ENCODE data around the gene STRAP. TPM values are rescaled to one million over a fixed set of nuclear protein-coding genes. Genes with fewer than 3 reads are reported as not detected.
"Not testable (repeated sequence)": the region's sequence is repeated elsewhere in the genome, so short reads cannot be mapped to it uniquely, and the experiment has no call there.

STRAP gene
- total RNA-seq, 1 experiment from 2014 or later, result 111 TPM

DNA sequence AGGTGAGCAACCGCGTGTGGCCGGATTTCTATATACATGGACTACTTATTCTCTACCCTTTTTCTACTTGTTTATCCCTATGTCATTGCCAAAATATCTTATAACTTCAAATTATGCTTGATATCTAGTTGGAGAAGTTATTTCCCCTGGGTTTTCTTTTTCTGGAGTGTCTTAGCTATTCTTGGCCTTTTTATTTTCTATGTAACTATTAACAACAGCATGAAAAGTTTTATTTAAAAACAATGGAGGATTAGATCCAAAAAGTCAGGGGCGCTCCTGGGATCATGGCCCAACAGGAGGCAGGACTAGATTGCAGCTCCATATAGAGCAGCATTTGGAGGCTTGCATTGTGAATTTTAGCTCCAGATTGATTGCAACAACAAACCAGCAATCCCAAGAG is 8.6 kb upstream of the STRAP start:
- DNase-seq (ENCODE audit: low read depth), result no peak

GRCh38 chr12:15874556-15875145 is 7.5 kb upstream of the STRAP start:
- not testable (repeated sequence) for DNase-seq (ENCODE audit: low read depth)

GRCh38 chr12:15875863-15876262 is 6.3 kb upstream of the STRAP start:
- no peak for DNase-seq (ENCODE audit: low read depth)

DNA sequence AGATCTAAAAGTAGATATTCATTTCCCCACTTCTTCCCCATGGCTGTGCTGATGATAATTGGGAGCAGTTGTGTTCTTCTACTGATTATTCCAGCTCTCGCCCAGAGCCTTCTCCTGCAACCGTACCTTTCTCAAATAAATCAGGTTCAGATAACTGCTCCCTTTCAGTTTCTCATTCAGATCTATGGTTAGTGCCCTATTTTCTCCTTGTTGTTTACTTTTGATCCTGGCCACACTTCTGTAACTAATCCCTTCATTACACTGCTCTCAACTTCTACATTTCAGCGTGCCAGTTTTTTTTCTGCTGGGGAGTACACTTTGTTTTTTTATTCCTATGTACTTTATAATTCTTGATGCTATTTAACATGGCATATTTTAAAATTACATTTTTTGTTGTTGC is 2.8 kb upstream of the STRAP start:
- DNase-seq (ENCODE audit: low read depth), result no peak

DNA sequence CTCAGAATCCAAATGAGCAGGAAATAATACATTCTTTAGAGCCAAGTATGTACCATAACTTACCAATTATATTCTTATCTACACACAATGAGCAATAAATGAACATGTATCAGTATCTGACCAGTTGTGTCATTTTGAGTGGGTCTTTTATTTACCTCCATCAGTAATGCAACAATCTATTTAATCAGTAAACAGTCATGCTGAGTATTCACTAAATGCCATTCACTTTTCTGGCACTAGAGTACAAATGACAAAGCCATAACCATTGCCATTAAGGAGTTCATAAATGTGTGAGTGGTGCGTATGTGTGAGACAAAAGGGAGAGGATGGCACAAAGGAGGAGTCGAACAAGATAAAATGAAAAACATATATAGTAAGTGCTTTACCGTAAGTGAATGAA is 1.5 kb upstream of the STRAP start:
- peak; percentile 4 for DNase-seq (ENCODE audit: low read depth)

DNA sequence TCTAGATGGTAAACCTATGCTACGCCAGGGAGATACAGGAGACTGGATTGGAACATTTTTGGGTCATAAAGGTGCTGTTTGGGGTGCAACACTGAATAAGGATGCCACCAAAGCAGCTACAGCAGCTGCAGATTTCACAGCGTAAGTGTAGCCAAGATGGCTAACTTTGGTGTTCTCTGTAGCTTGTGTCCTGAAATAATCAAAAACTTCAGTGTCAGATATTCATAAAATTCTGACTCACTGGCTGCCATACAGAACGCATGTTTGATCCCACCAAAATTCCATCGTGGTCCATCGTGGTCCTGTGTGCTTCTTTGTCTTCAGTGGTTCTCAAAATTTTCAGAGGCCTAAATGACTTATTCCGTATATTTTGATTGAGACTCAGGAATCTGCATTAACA is 1.3 kb downstream of the STRAP start:
- no peak for DNase-seq (ENCODE audit: low read depth)

- DNase-seq (ENCODE audit: low read depth), result peak; percentile 19
Observed at GRCh38 chr12:15886372-15887042, 4.3 kb downstream of the STRAP start.

DNA sequence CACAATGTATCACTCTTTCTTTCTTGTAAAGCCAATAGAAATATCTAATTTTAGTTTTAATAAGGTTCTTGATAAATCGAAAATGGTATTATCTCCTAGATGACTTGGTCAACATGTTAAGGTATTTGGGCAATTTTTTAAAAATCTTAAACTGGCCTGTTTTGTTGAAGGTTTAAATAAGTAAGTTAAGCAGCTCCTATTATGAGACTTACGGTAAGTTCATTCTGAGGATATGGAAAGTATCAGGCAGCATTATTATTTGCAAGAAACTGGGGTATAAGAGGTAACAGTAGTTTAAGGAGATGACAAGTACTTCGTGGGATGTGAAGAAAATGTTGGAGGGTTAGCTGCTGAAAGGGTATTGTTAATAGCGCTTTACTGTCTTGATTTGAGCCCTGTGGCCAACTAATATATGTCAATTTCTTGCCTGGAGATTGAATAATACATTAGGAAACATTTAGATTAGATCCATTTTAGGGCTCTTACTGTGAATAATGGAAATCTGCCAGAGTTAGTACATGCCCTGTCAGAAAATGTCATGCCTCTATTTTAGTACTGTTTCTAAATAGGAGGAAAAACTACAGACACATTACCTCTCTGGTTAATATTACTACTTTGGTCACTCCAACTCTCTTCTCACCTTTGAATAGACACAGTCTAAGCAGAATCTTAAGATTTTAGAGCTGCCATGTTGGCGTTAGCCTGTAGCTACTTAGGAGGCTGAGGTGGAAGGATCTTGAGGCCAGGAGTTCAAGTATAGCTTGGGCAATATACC is 5.0 kb downstream of the STRAP start:
- DNase-seq (ENCODE audit: low read depth), result no peak

GRCh38 chr12:15892645-15893259 is 10.6 kb downstream of the STRAP start:
- no peak for DNase-seq (ENCODE audit: low read depth)

- no peak for DNase-seq (ENCODE audit: low read depth)
Observed at GRCh38 chr12:15893260-15893659, 11.1 kb downstream of the STRAP start.

GRCh38 chr12:15896867-15897266 is 14.7 kb downstream of the STRAP start:
- no peak for DNase-seq (ENCODE audit: low read depth)

- peak; percentile 8 for DNase-seq (ENCODE audit: low read depth)
Observed at GRCh38 chr12:15897433-15897832, 15.2 kb downstream of the STRAP start.

GRCh38 chr12:15899282-15899870 is 17.2 kb downstream of the STRAP start:
- DNase-seq (ENCODE audit: low read depth), result peak; percentile 20

DNA sequence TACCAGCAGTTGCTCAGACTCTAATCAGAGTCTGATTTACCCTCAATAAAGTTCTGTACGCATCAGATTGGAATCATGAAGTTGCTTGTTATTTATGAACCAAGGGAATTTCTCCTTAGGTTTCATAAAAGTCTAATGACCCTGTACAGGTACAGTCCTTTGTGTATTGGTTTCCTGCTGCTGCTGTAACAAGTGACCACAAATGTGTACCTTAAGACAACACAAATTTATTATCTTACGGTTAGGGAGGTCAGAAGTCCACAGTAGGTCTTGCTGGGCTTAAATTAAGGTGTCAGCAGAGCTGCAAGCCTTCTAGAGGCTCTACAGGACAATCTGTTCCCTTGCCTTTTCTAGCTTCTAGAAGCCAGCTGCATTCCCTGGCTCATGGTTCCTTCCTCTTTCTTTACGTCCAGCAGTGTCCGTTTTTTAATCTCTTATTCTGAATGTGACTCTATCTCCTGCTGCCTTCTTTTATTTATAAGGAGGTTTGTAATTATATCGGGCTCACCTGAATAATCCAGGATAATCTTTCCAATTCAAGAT is 22.3 kb downstream of the STRAP start:
- DNase-seq (ENCODE audit: low read depth), result no peak

GRCh38 chr12:15910468-15910863 is 28.3 kb downstream of the STRAP start:
- no peak for DNase-seq (ENCODE audit: low read depth)

GRCh38 chr12:15910864-15911721 is 28.9 kb downstream of the STRAP start, which contains the start of gene DERA:
Gene DERA (plus strand): TSS chr12:15911332. CDS start chr12:15911384, 52 bp downstream.
- DNase-seq (ENCODE audit: low read depth), result peak; percentile 77

DNA sequence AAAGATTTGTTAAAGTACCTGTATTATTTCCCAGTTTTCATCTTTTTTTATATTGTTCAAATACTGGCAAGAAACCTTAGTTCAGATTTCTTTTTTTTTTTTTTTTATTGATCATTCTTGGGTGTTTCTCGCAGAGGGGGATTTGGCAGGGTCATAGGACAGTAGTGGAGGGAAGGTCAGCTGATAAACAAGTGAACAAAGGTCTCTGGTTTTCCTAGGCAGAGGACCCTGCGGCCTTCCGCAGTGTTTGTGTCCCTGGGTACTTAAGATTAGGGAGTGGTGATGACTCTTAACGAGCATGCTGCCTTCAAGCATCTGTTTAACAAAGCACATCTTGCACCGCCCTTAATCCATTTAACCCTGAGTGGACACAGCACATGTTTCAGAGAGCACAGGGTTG is 29.7 kb downstream of the STRAP start:
- DNase-seq (ENCODE audit: low read depth), result not testable (repeated sequence)

DNA sequence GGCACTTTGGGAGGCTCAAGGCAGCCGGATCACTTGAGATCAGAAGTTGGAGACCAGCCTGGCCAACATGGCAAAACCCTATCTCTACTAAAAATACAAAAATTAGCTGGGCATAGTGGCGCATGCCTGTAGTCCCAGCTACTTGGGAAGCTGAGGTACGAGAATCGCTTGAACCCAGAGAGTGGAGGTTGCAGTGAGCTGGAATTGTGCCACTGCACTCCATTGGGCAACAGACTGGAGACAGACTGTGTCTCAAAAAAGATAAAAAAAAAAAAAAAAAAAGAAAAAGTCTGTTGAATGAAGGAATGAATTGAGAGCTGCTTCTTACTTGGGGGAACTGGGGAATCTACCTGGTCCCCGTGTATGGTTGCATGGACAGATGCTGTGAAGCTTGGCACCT is 31.9 kb downstream of the STRAP start:
- DNase-seq (ENCODE audit: low read depth), result not testable (repeated sequence)

DNA sequence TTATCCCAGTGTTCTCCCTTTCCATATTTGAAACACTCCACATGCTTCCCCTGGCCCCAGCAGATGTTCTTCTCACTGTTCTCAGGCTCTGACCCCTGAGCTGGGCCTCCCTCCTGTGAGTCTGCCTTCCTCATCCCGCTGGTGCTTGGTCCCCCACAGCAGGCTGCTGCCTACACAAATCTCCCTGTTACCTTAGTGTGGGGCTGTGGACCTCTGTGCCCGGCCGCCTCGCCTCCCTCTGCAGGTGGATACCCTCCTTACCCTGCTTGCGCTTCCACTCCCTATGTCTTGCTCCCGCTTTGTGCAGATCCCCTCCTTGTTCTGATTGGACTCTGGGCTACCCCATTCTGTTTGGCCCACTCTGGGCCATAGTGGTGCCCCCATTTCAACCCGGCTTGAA is 35.9 kb downstream of the STRAP start:
- DNase-seq (ENCODE audit: low read depth), result no peak

DNA sequence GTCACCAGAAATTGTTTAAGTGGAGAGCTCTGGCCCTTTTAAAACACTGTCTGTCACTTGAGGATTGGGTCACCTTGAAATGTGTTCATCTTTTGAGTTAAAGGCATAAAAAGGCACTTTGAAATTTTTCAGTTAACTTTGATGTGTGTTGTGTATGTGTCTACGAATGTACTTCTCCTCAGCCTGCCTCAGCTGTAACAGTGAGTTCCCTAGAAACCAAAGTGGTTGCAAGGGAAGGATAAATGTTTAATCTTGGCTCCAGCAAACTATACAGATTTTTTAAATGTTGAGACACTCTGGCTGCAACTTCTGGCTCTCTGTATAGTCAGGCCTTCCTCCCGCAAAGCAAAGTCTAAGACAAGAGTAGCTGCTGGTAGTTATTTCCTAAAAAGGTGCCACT is 37.2 kb downstream of the STRAP start:
- DNase-seq (ENCODE audit: low read depth), result no peak

GRCh38 chr12:15924956-15925355 is 42.8 kb downstream of the STRAP start:
- DNase-seq (ENCODE audit: low read depth), result no peak

All from RPMI7951 (cell line).